ENCODE measurements around the gene PRPSAP1. TPM values are rescaled to one million over a fixed set of nuclear protein-coding genes. Genes with fewer than 3 reads are reported as not detected.

The PRPSAP1 gene
- total RNA-seq, 2 experiments from 2014 or later = 59.9 to 66.7 TPM

GRCh38 chr17:76381633-76382350 lies 28.1 kb upstream of the PRPSAP1 start:
- H3K36me3 Mint-ChIP-seq (ENCODE audit: low read depth) = no peaks in the 10 kb centered on the region
- H3K9me3 Mint-ChIP-seq = no peaks in the 10 kb centered on the region
- no peak for DNase-seq
- H3K27me3 Mint-ChIP-seq = no peaks in the 10 kb centered on the region
- POLR2A ChIA-PET = interaction anchor here (1.2 to 7.9 kb wide), 2 partner anchors 17 to 28 kb away, joined by 3 to 87 read pairs; partner anchors contain the start of gene PRPSAP1
- H3K4me3 Mint-ChIP-seq = peak overlapping the region; percentile 28
- H3K4me1 Mint-ChIP-seq = peaks cover 11% of the 10 kb centered on the region
- CTCF ChIA-PET = interaction anchor here (0.6 to 11.0 kb wide), 4 partner anchors 16 to 81 kb away, joined by 3 to 77 read pairs (median 5); no protein-coding TSS in a partner anchor
- H3K27ac Mint-ChIP-seq = no peak overlapping the region

DNA sequence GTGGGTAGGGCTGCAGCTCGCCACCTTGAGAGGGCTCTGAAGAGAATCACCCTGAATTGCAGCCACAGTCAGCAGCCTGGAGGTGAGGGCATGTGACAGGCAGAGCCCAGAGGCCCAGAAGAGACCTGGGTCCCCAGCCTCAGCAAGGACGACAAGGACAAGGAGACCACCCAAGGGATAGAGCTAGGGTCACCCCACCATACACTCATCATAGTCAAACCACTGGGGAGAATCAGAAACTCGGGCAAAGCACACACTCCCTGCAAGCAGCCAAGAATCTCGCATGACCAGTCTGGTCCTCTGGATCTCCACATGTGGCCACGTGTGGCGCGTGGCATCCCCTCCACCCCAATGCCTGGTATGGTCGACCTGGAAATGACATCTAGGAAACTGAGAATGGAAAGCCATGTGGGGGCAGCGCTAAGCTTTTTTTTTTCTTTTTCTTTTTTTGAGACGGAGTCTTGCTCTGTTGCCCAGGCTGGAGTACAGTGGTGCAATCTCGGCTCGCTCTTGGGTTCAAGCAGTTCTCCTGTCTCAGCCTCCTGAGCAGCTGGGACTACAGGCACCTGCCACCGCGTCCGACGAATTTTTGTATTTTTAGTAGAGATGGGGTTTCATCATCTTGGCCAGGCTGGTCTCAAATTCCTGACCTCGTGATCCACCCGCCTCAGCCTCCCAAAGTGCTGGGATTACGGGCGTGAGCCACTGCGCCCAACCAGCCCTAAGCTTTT lies 26.1 kb upstream of the PRPSAP1 start:
- no peak overlapping the region for H3K27ac Mint-ChIP-seq
- H3K4me1 Mint-ChIP-seq = peaks cover 6% of the 10 kb centered on the region
- no peak overlapping the region for H3K4me3 Mint-ChIP-seq
- no peak for DNase-seq
- peaks cover 1% of the 10 kb centered on the region for H3K27me3 Mint-ChIP-seq
- CTCF ChIA-PET = interaction anchor here (1.0 to 11.0 kb wide), 2 partner anchors 15 to 18 kb away, joined by 3 to 77 read pairs; no protein-coding TSS in a partner anchor
- no peaks in the 10 kb centered on the region for H3K36me3 Mint-ChIP-seq (ENCODE audit: low read depth)
- POLR2A ChIA-PET = interaction anchor here (1.0 kb wide), 1 partner anchor 10 kb away, joined by 3 read pairs; no protein-coding TSS in a partner anchor
- no peaks in the 10 kb centered on the region for H3K9me3 Mint-ChIP-seq

- CTCF ChIA-PET = interaction anchor here (1.0 to 11.0 kb wide), 2 partner anchors 14 to 18 kb away, joined by 3 to 77 read pairs; no protein-coding TSS in a partner anchor
- no peak for DNase-seq
- Mint-ChIP-seq H3K27me3 (peaks cover 1% of the 10 kb centered on the region), H3K4me1 (peaks cover 6% of the 10 kb centered on the region), H3K36me3 (ENCODE audit: low read depth) (no peaks in the 10 kb centered on the region), H3K27ac (no peak overlapping the region), H3K9me3 (no peaks in the 10 kb centered on the region), H3K4me3 (no peak overlapping the region)
- POLR2A ChIA-PET = no interaction called here
These were observed 25.5 kb upstream of the PRPSAP1 start for GRCh38 chr17:76379275-76379641.

DNA sequence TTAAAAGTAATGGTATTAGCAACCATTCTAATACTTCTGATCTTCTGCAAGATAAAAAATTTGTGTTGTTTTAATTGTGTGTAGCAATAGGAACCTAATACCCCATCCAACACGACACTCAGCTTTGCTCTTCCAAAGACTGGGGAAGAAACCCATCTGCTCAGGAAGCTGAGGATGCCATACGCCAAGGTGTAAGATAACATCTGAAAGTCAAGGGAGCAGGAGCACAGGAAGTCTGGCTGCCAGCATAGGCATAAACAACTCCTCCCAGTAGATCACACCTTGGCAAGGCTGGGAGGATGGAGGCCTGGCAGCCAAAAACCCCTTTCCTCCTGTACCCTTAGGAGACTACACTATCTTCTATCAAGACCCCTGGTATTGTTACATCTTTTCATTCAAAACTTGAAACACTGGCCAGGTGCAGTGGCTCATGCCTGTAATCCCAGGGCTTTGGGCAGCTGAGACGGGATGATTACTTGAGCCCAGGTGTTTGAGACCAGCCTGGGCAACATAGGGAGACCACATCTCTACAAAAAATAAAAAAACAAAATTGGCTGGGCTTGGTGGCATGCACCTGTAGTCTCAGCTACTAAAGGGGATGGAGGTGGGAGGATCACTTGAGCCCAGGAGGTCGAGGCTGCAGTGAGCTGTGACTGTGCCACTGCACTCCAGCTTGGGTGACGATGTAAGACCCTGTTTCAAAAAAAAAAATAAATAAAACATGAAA lies 25.0 kb upstream of the PRPSAP1 start:
- Mint-ChIP-seq H3K27ac (no peak overlapping the region), H3K9me3 (no peaks in the 10 kb centered on the region), H3K36me3 (ENCODE audit: low read depth) (no peaks in the 10 kb centered on the region), H3K4me3 (no peak overlapping the region), H3K27me3 (peaks cover 1% of the 10 kb centered on the region), H3K4me1 (peaks cover 4% of the 10 kb centered on the region)
- POLR2A ChIA-PET = no interaction called here
- no peak for DNase-seq
- CTCF ChIA-PET = interaction anchor here (0.6 to 1.0 kb wide), 2 partner anchors 13 to 46 kb away, joined by 3 read pairs; no protein-coding TSS in a partner anchor

GRCh38 chr17:76376318-76377133 lies 22.8 kb upstream of the PRPSAP1 start:
- Mint-ChIP-seq H3K36me3 (ENCODE audit: low read depth) (no peaks in the 10 kb centered on the region), H3K27me3 (peaks cover 1% of the 10 kb centered on the region), H3K4me3 (no peak overlapping the region), H3K4me1 (peaks cover 4% of the 10 kb centered on the region), H3K9me3 (no peaks in the 10 kb centered on the region), H3K27ac (no peak overlapping the region)
- no peak for DNase-seq
- ChIA-PET CTCF (interaction anchor here (0.6 to 1.1 kb wide), 4 partner anchors 9 to 73 kb away, joined by 3 to 5 read pairs (median 4); no protein-coding TSS in a partner anchor), POLR2A (interaction anchor here (1.0 to 1.3 kb wide), 2 partner anchors 8 to 23 kb away, joined by 3 to 5 read pairs; partner anchors contain the start of genes PRPSAP1 and SPHK1)

DNA sequence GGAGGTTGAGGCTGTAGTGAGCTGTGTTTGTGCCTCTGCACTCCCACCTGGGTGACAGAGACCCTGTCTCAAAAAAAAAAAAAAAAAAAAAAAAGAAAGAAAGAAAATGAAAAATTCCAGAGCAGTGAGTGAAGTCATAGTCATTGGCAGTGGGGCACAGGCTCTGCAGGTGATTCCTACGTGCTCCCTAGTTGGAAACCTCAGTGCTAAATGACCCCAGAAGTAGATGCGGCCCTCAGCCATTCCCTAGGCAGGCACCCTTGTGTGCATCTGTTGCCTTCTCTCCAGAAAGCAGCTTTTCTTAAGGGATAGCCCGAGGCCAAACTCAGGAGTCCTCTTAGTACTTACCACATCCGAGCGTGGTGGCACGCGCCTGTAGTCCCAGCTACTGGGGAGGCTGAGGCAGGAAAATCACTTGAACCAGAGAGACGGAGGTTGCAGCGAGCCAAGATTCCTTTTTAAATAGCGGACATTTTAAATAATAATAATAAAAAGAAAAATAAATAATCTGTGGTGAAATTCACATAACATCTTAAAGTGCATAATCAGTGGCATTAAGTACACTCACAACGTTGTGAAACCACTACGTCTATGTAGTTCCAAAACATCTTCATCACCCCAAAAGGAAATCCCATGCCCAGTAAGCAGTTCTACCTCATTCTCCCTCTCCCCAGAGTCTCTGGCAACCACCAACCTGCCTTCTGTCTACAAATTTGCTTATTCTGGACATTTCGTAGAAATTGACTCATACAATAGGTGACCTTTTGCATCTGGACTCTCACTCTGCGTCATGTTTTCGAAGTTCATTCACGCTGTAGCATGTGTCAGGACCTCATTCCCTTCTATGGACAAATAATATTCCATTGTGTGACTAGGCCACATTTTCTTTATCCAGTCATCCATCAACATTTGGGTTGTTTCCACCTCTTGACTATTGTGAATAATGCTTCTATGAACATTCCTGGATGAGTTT lies 18.2 kb upstream of the PRPSAP1 start:
- no peak for DNase-seq
- H3K36me3 Mint-ChIP-seq (ENCODE audit: low read depth) = no peaks in the 10 kb centered on the region
- no peaks in the 10 kb centered on the region for H3K9me3 Mint-ChIP-seq
- ChIA-PET CTCF (no interaction called here), POLR2A (no interaction called here)
- H3K4me3 Mint-ChIP-seq = no peak overlapping the region
- H3K27ac Mint-ChIP-seq = no peak overlapping the region
- H3K27me3 Mint-ChIP-seq = peaks cover 1% of the 10 kb centered on the region
- H3K4me1 Mint-ChIP-seq = peaks cover 4% of the 10 kb centered on the region

- ChIA-PET CTCF (interaction anchor here (1.2 to 1.7 kb wide), 2 partner anchors 16 to 27 kb away, joined by 6 to 11 read pairs; partner anchors contain the start of gene PRPSAP1), POLR2A (interaction anchor here (0.5 to 1.4 kb wide), 3 partner anchors 10 to 390 kb away, joined by 3 to 7 read pairs (median 3); partner anchors contain the start of gene PRPSAP1)
- Mint-ChIP-seq H3K36me3 (ENCODE audit: low read depth) (no peaks in the 10 kb centered on the region), H3K4me1 (peaks cover 4% of the 10 kb centered on the region), H3K27ac (no peak overlapping the region), H3K4me3 (no peak overlapping the region), H3K9me3 (no peaks in the 10 kb centered on the region), H3K27me3 (peaks cover 1% of the 10 kb centered on the region)
- DNase-seq = no peak
These were observed 16.7 kb upstream of the PRPSAP1 start for GRCh38 chr17:76370261-76370993.

GRCh38 chr17:76369804-76370203 lies 16.1 kb upstream of the PRPSAP1 start:
- no peak overlapping the region for H3K4me3 Mint-ChIP-seq
- POLR2A ChIA-PET = interaction anchor here (1.4 kb wide), 1 partner anchor 11 kb away, joined by 3 read pairs; no protein-coding TSS in a partner anchor
- peaks cover 4% of the 10 kb centered on the region for H3K4me1 Mint-ChIP-seq
- H3K36me3 Mint-ChIP-seq (ENCODE audit: low read depth) = no peaks in the 10 kb centered on the region
- no peak overlapping the region for H3K27ac Mint-ChIP-seq
- DNase-seq = no peak
- CTCF ChIA-PET = interaction anchor here (1.2 to 1.7 kb wide), 2 partner anchors 15 to 28 kb away, joined by 6 to 11 read pairs; partner anchors contain the start of gene PRPSAP1
- H3K9me3 Mint-ChIP-seq = no peaks in the 10 kb centered on the region
- H3K27me3 Mint-ChIP-seq = no peaks in the 10 kb centered on the region

DNA sequence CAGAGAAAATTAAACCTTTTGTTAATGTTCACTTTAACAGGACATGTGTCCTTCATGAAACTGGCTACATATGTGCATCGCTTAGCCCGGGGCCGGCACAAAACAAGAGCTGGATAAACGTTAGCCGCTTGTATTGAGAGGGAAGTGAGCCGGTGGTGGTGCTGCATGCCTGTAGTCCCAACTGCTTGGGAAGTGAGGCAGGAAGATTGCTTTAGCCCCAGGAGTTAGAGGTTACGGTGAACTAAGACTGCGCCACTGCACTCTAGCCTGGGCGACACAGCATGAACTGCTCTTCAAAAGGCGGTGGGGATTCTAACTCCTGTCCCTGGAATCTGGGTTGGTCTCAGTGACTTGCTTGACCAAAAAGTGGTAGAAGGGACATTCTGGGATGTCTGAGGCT lies 15.7 kb upstream of the PRPSAP1 start:
- Mint-ChIP-seq H3K4me1 (peaks cover 4% of the 10 kb centered on the region), H3K27ac (no peak overlapping the region), H3K9me3 (no peaks in the 10 kb centered on the region), H3K4me3 (no peak overlapping the region), H3K27me3 (no peaks in the 10 kb centered on the region), H3K36me3 (ENCODE audit: low read depth) (no peaks in the 10 kb centered on the region)
- ChIA-PET CTCF (interaction anchor here (1.7 kb wide), 1 partner anchor 28 kb away, joined by 11 read pairs; no protein-coding TSS in a partner anchor), POLR2A (interaction anchor here (1.4 kb wide), 1 partner anchor 11 kb away, joined by 3 read pairs; no protein-coding TSS in a partner anchor)
- no peak for DNase-seq

DNA sequence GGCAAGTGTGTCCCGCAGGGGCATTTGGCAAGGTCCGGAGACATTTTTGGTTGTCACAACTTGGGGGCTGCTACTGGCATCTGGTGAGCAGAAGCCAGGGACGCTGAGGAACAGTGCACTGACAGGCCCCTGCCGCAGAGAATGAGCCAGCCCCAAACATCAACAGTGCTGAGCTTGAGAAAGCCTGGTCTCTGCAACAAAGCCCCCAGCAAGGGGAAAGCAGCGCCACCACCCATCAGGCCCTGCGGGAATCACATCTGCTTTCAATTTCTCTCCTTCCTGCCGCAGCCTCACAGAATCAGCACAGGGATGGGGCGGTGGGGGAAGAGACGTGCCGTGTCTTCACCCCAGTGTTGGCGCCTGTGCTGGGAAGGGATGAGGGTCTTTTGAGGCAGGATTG lies 14.8 kb upstream of the PRPSAP1 start:
- no peak overlapping the region for H3K4me3 Mint-ChIP-seq
- no peak overlapping the region for H3K27ac Mint-ChIP-seq
- no peaks in the 10 kb centered on the region for H3K9me3 Mint-ChIP-seq
- ChIA-PET POLR2A (no interaction called here), CTCF (no interaction called here)
- H3K36me3 Mint-ChIP-seq (ENCODE audit: low read depth) = no peaks in the 10 kb centered on the region
- peaks cover 4% of the 10 kb centered on the region for H3K4me1 Mint-ChIP-seq
- DNase-seq = no peak
- H3K27me3 Mint-ChIP-seq = no peaks in the 10 kb centered on the region

DNA sequence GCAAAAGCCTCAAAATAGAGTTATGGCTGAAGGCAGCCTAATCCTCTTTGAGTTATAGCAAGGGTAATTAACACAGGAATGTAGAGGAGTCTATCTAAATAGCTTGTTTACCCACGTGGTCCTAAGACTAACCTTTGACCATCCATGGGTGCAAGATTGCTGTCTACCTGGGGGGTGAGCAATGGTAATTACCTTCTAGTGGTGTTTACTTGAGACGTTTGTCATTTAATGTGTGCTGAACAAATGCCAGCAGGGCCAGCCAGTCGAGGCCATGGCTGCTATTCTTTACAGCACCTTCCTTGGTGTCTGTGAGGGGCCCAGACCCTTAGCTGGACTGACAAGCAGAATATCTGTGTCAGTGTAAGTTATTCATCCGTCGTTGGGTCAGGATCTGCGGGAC lies 13.9 kb upstream of the PRPSAP1 start:
- CTCF ChIA-PET = no interaction called here
- peaks cover 6% of the 10 kb centered on the region for H3K4me1 Mint-ChIP-seq
- H3K27me3 Mint-ChIP-seq = no peaks in the 10 kb centered on the region
- no peaks in the 10 kb centered on the region for H3K36me3 Mint-ChIP-seq (ENCODE audit: low read depth)
- no peak overlapping the region for H3K4me3 Mint-ChIP-seq
- POLR2A ChIA-PET = no interaction called here
- H3K27ac Mint-ChIP-seq = no peak overlapping the region
- H3K9me3 Mint-ChIP-seq = no peaks in the 10 kb centered on the region
- DNase-seq = no peak
